GM19452 (cell line): ENCODE results near the gene FMNL3.
A peak's percentile ranks its signal among the peaks of the same experiment; 100 is the strongest.

Source experiments
- ATAC-seq: cut with Tn5 transposase; IDR thresholded peaks from one replicate; pipeline ENCODE4 v1.9.1; 2021; ENCODE audit not compliant: unreplicated experiment

The FMNL3 gene

GRCh38 chr12:49680075-49680474 lies 27.1 kb downstream of the FMNL3 start:
- ATAC-seq = no peak

- no peak for ATAC-seq
Observed at GRCh38 chr12:49678711-49679110, 28.5 kb downstream of the FMNL3 start.

DNA sequence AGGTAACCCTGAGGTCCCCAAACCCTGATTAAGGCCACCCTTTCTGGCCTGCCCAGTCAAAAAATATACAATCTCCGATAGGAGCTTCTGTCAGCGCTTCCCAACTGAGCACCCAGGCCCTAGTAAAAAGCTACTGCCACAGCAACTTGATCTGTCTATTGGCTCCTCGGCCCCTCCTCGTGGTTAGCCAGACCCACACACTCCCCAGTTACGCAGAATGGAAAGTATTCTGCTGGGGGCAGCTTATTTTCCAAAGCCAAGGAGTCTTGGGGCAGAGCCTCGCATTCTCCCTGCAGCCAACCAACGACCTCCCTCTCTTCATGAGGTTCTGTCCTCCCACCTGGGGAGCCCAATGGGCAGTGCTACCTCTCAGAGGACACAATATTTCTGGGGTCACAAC lies 32.1 kb downstream of the FMNL3 start:
- no peak for ATAC-seq

- no peak for ATAC-seq
Observed at GRCh38 chr12:49674318-49674981, 32.8 kb downstream of the FMNL3 start.

- ATAC-seq = no peak
Observed at GRCh38 chr12:49673446-49674317, 33.5 kb downstream of the FMNL3 start.

DNA sequence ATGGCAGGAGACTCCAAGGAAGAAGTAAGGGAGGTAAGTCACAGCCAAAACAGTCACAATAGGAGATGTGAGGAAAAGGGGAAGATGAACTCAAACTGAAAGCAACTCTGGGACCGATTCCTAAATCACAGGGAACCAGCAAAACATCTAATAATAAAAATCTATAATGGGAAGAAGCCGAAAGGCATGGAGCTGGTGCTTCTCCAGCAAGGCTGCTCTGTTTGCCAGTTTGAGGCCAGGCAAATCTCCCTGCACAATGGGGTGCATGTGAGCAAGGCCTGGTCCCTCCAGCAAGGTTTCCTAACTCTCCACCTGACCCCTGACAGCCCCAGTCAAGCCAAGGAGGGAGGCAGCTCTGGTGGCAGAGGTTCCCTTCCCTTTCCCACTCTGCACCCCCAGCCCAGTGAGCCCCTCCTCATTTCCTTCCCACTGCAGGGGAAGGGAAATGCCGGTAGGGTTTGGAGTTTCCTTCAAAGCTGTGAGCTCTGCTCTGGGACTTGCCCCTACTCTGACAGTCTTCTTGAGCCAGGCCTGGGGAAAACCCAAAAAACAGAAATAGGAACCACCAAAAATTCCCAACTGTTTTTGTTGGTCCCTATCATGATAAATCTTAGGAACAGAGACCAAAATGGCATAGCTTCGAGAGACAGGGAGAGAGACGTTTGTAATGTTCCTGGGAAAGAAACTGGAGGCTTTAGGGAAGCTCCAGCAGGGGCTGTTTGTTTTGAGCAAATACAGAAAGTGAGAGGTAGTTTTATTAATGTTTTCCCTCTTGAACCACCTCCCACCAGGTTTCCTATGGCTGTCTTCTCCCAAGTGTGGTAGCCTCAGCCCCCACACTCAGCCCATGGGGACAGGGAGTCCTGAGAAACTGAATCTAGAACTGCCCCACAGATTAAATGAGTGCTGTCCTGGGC lies 34.6 kb downstream of the FMNL3 start:
- ATAC-seq = no peak

- no peak for ATAC-seq
Observed at GRCh38 chr12:49671031-49671765, 36.0 kb downstream of the FMNL3 start.

DNA sequence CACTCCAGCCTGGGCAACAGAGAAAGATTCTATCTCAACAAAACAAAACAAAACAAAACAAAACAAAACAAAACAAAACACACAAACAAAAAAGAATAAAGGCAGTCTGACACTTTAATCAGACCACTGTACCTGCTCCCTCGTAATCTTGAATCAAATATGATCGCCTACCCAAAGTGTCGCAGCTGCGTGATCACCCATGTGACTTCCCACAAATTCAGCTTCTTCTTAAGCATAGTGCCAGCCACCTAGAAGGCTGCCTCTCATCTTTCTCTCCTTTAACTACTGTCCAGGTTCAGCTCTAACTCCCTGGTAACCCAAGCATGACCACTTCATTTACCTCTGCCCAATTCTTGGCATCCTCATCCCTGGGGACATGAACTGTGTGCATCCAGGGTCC lies 37.4 kb downstream of the FMNL3 start:
- no peak for ATAC-seq

DNA sequence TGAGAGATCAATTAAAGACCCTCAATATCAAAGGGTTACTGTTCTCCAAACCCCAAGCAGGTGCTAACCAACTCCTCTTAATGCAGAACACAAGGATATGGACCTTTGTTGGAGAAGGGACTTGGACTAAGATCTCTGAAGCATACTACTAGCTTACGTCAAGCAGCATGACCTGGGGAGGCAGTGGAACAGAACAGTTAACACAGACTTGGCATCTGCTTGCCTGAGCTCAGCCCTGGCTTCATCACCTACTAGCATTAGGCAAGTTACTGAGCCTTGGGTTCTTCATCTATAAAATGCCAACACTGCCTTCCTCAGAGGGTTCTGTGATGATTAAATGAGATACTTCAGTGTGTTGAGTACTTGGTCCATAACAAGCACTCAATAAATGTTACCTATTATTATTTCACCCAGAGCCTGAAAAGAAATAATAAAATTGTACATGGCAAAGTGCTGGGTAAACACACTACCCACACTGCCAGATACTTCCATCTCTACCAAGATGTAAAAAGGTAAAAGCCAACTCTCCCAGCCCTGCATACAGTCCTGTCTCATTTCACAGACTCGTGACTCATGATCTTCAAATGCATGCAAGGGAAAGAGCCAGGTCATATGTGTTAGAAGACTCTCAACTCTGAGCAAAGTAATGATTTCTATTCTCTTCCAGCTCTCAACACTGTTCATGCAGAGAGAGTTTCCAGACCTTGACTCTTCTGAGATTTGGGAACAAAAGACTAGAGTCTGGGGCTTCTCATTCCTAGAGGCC lies 39.7 kb downstream of the FMNL3 start:
- ATAC-seq = no peak

DNA sequence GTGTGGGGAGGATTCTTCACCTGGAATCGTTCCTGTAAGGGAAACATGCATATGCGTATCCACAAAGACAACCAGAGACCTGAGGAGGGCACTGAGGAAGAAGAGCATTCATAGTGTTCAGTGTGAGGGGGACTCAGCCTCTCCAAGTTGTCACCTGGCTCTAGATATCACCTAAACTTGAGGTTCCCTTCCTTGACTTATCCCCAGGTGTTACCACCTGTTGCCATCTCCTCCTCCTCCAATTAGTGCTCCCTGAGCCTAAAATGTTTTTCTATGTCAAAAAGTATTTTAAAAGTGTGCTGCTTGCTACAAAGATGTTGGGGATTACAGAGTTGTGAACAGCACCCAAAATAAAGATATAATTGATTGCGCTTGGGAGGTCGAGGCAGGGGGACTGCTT lies 41.0 kb downstream of the FMNL3 start:
- ATAC-seq = no peak

- ATAC-seq = no peak
Observed at GRCh38 chr12:49665384-49665783, 41.8 kb downstream of the FMNL3 start.

- peak; percentile 66 for ATAC-seq
Observed at GRCh38 chr12:49664591-49665239, 42.5 kb downstream of the FMNL3 start.

- no peak for ATAC-seq
Observed at GRCh38 chr12:49664167-49664566, 43.0 kb downstream of the FMNL3 start.

GRCh38 chr12:49662998-49663843 lies 44.0 kb downstream of the FMNL3 start:
- peak; percentile 70 for ATAC-seq

GRCh38 chr12:49661746-49662145 lies 45.5 kb downstream of the FMNL3 start:
- no peak for ATAC-seq

- no peak for ATAC-seq
Observed at GRCh38 chr12:49661191-49661590, 46.0 kb downstream of the FMNL3 start.

- ATAC-seq = no peak
Observed at GRCh38 chr12:49659753-49660152, 47.5 kb downstream of the FMNL3 start.

DNA sequence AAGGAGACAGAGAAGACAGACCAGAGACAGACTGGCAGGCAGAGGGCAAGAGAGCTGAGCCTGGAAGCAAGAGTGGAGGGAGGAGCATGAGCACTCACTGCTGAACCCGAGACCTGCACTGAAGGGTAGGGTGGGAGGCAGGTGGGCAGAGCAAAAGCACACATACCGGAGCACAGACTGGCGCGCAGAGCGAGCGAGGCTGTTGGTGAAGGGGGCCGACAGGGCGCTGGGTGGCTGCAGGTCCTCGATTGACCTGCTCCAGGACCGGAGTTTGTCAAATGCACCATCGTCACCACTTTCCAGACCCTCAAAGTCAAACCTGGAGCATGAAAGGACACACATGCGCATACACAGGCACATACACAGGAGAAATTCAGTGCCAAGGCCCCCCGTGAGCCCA lies 48.9 kb downstream of the FMNL3 start:
- no peak for ATAC-seq
